HG03460 (cell line): Measurements from ENCODE around the gene CASZ1.

Experiments used
- ATAC-seq: cut with Tn5 transposase; IDR thresholded peaks from one replicate; pipeline ENCODE4 v1.9.1; 2021; ENCODE audit not compliant: unreplicated experiment

The CASZ1 gene

GRCh38 chr1:10612436-10613160 lies 183.8 kb downstream of the CASZ1 start:
- no peak for ATAC-seq

GRCh38 chr1:10610901-10611600 lies 185.4 kb downstream of the CASZ1 start:
- no peak for ATAC-seq

- ATAC-seq: no peak
These were observed 187.8 kb downstream of the CASZ1 start for GRCh38 chr1:10608690-10609089.

GRCh38 chr1:10607228-10607627 lies 189.2 kb downstream of the CASZ1 start:
- no peak for ATAC-seq

- ATAC-seq: no peak
These were observed 190.4 kb downstream of the CASZ1 start for GRCh38 chr1:10606064-10606463.

GRCh38 chr1:10604966-10605365 lies 191.5 kb downstream of the CASZ1 start:
- no peak for ATAC-seq

- no peak for ATAC-seq
These were observed 193.5 kb downstream of the CASZ1 start for GRCh38 chr1:10602936-10603335.

- ATAC-seq: no peak
These were observed 194.9 kb downstream of the CASZ1 start for GRCh38 chr1:10601342-10602070.

- no peak for ATAC-seq
These were observed 197.1 kb downstream of the CASZ1 start for GRCh38 chr1:10599194-10599861.

- no peak for ATAC-seq
These were observed 198.1 kb downstream of the CASZ1 start for GRCh38 chr1:10598389-10598702.

- ATAC-seq: no peak
These were observed 198.7 kb downstream of the CASZ1 start for GRCh38 chr1:10597492-10598388.

- no peak for ATAC-seq
These were observed 199.7 kb downstream of the CASZ1 start for GRCh38 chr1:10596780-10597179.

GRCh38 chr1:10594595-10595223 lies 201.7 kb downstream of the CASZ1 start:
- no peak for ATAC-seq

- ATAC-seq: no peak
These were observed 202.7 kb downstream of the CASZ1 start for GRCh38 chr1:10593750-10594149.

GRCh38 chr1:10592373-10592772 lies 204.1 kb downstream of the CASZ1 start:
- no peak for ATAC-seq

GRCh38 chr1:10591010-10591409 lies 205.4 kb downstream of the CASZ1 start:
- ATAC-seq: no peak

GRCh38 chr1:10589074-10589473 lies 207.4 kb downstream of the CASZ1 start:
- no peak for ATAC-seq

- no peak for ATAC-seq
These were observed 207.8 kb downstream of the CASZ1 start for GRCh38 chr1:10588640-10589039.
